IMR-90 (cell line): Measurements from ENCODE around the gene PLAC9. TPM values are rescaled to one million over a fixed set of nuclear protein-coding genes. Genes with fewer than 3 reads are reported as not detected.

Experiments used
- ATAC-seq: fragments of 200-7000 bp; cut with Tn5 transposase; 2 replicates; pipeline ENCODE4 v1.9.1; 2020; ENCODE audit warnings: low read depth, mild to moderate bottlenecking, moderate library complexity
- BruUV-seq: library from RNA; stranded (reverse); fragments of 400-500 nt; replicated peaks from 2 replicates; lab custom pipeline; 2021; lab: Mats Ljungman, UMichigan
- CTCF ChIA-PET: fragments of 300-600 bp; formaldehyde crosslinking; extraction: SDS; loops from one replicate; lab custom pipeline; 2021; ENCODE audit warnings: antibody characterized with exemption; lab: Yijun Ruan, JAX
- POLR2A ChIA-PET: fragments of 300-600 bp; sonication (Branson Sonifier 250); formaldehyde crosslinking; loops from one replicate; lab custom pipeline; 2022; ENCODE audit warnings: antibody characterized with exemption; ENCODE audit not compliant: unreplicated experiment; lab: Charles Lee
- DNase-seq: peaks from one replicate; pipeline ENCODE4 v3.0.0; 2013
- H2AFZ ChIP-seq: replicated peaks from 2 replicates; pipeline ENCODE3; 2013; ENCODE audit warnings: low read length, mild to moderate bottlenecking; ENCODE audit not compliant: poor library complexity
- H2AK5ac ChIP-seq: 2 replicates; pipeline ENCODE4 v1.6.1; 2013; ENCODE audit warnings: low read depth, low read length, inconsistent platforms
- H2AK9ac ChIP-seq: replicated peaks from 2 replicates; pipeline ENCODE3; 2013; ENCODE audit warnings: mild to moderate bottlenecking, low read depth, low read length, moderate library complexity; ENCODE audit not compliant: poor library complexity
- H2BK120ac ChIP-seq: 2 replicates; pipeline ENCODE4 v1.6.1; 2013; ENCODE audit warnings: low read depth, low read length, inconsistent platforms
- H2BK15ac ChIP-seq: 3 replicates; pipeline ENCODE4 v1.6.1; 2013; ENCODE audit warnings: low read depth, low read length, inconsistent platforms
- H2BK20ac ChIP-seq: 2 replicates; pipeline ENCODE4 v1.6.1; 2013; ENCODE audit warnings: low read depth, mild to moderate bottlenecking, inconsistent platforms, low read length, moderate library complexity
- H2BK5ac ChIP-seq: 2 replicates; pipeline ENCODE4 v1.6.1; 2013; ENCODE audit warnings: mild to moderate bottlenecking, low read depth, low read length, inconsistent platforms; ENCODE audit not compliant: poor library complexity, severe bottlenecking
- H3K14ac ChIP-seq: replicated peaks from 2 replicates; pipeline ENCODE4 v1.6.1; 2013; ENCODE audit warnings: low read depth, low read length, inconsistent platforms
- H3K18ac ChIP-seq: 2 replicates; pipeline ENCODE4 v1.6.1; 2013; ENCODE audit warnings: low read depth, low read length, control low read depth
- H3K23ac ChIP-seq: 2 replicates; pipeline ENCODE4 v1.6.1; 2013; ENCODE audit warnings: low read depth, low read length, inconsistent platforms
- H3K27ac ChIP-seq: 2 replicates; pipeline ENCODE4 v1.5.1; 2013; ENCODE audit warnings: mild to moderate bottlenecking, control low read depth, low read length; ENCODE audit not compliant: insufficient read depth
- H3K27me3 ChIP-seq: 2 replicates; pipeline ENCODE4 v1.6.1; 2013; ENCODE audit warnings: low read length; ENCODE audit not compliant: control insufficient read depth, insufficient read depth
- H3K36me3 ChIP-seq: 2 replicates; pipeline ENCODE4 v1.6.1; 2013; ENCODE audit warnings: low read length, mixed read lengths; ENCODE audit not compliant: control insufficient read depth, insufficient read depth
- H3K4ac ChIP-seq: 2 replicates; pipeline ENCODE4 v1.6.1; 2013; ENCODE audit warnings: low read depth, low read length, inconsistent platforms
- H3K4me1 ChIP-seq: 2 replicates; pipeline ENCODE4 v1.6.1; 2013; ENCODE audit warnings: low read length, mixed read lengths; ENCODE audit not compliant: control insufficient read depth, insufficient read depth
- H3K4me2 ChIP-seq: 2 replicates; pipeline ENCODE4 v1.6.1; 2013; ENCODE audit warnings: low read depth, mild to moderate bottlenecking, control low read depth, low read length, moderate library complexity
- H3K4me3 ChIP-seq: 2 replicates; pipeline ENCODE4 v1.5.1; 2013; ENCODE audit warnings: low read depth, mild to moderate bottlenecking, control low read depth, low read length, moderate library complexity; ENCODE audit not compliant: insufficient read depth
- H3K56ac ChIP-seq: 2 replicates; pipeline ENCODE4 v1.6.1; 2013; ENCODE audit warnings: low read length, inconsistent platforms; ENCODE audit not compliant: insufficient read depth; ENCODE audit errors: extremely low read depth
- H3K79me1 ChIP-seq, 2 experiments: 2 replicates each; pipeline ENCODE4 v1.6.1; 2013; ENCODE audit warnings: low read length in 2 of 2, inconsistent platforms in 1 of 2, low read depth in 1 of 2
- H3K9ac ChIP-seq: 2 replicates; pipeline ENCODE4 v1.6.1; 2013; ENCODE audit warnings: low read depth, low read length, control low read depth
- H3K9me1 ChIP-seq: 2 replicates; pipeline ENCODE4 v1.6.1; 2013; ENCODE audit warnings: low read length, inconsistent platforms; ENCODE audit not compliant: insufficient read depth
- H3K9me3 ChIP-seq: 2 replicates; pipeline ENCODE4 v1.6.1; 2013; ENCODE audit warnings: low read length; ENCODE audit not compliant: control insufficient read depth, insufficient read depth
- H4K20me1 ChIP-seq: 2 replicates; pipeline ENCODE4 v1.6.1; 2013; ENCODE audit warnings: low read length, inconsistent platforms; ENCODE audit not compliant: insufficient read depth
- H4K5ac ChIP-seq: 2 replicates; pipeline ENCODE4 v1.6.1; 2013; ENCODE audit warnings: mild to moderate bottlenecking, low read depth, low read length, control low read depth
- H4K8ac ChIP-seq, 2 experiments: 2 replicates each; pipeline ENCODE4 v1.6.1; 2013; ENCODE audit warnings: low read depth in 2 of 2, low read length in 2 of 2, control low read depth in 1 of 2, inconsistent platforms in 1 of 2
- H4K91ac ChIP-seq: 2 replicates; pipeline ENCODE4 v1.6.1; 2013; ENCODE audit warnings: low read depth, low read length, inconsistent platforms; ENCODE audit not compliant: insufficient read depth
- BHLHE40 ChIP-seq: fragments of 150-350 bp; IDR thresholded peaks from 2 replicates; pipeline ENCODE4 v1.6.1; 2016; ENCODE audit warnings: mild to moderate bottlenecking, low read depth, low read length
- CEBPB ChIP-seq: IDR thresholded peaks from 2 replicates; pipeline ENCODE4 v1.6.1; 2012; ENCODE audit warnings: low read depth, low read length, improper control_type of control experiment
- CHD1 ChIP-seq: IDR thresholded peaks from 2 replicates; pipeline ENCODE4 v1.6.1; 2012; ENCODE audit warnings: low read depth, low read length, improper control_type of control experiment
- CTCF ChIP-seq: conservative IDR thresholded peaks from 2 replicates; pipeline ENCODE4 v1.5.1; 2012; ENCODE audit warnings: mild to moderate bottlenecking, low read depth, low read length, improper control_type of control experiment
- ELK1 ChIP-seq: fragments of 150-350 bp; IDR thresholded peaks from 2 replicates; pipeline ENCODE4 v1.6.1; 2016; ENCODE audit warnings: low read depth, mild to moderate bottlenecking, low read length, moderate library complexity, borderline replicate concordance
- FOS ChIP-seq: fragments of 150-350 bp; IDR thresholded peaks from 2 replicates; pipeline ENCODE4 v1.6.1; 2016; ENCODE audit warnings: low read depth, low read length
- MAFK ChIP-seq: IDR thresholded peaks from 2 replicates; pipeline ENCODE4 v1.6.1; 2012; ENCODE audit warnings: low read depth, low read length, improper control_type of control experiment
- MAZ ChIP-seq: IDR thresholded peaks from 2 replicates; pipeline ENCODE4 v1.6.1; 2012; ENCODE audit warnings: low read depth, mild to moderate bottlenecking, low read length, improper control_type of control experiment, moderate library complexity, borderline replicate concordance
- MXI1 ChIP-seq: IDR thresholded peaks from 2 replicates; pipeline ENCODE4 v1.6.1; 2012; ENCODE audit warnings: low read depth, mild to moderate bottlenecking, low read length, moderate library complexity, borderline replicate concordance
- NFE2L2 ChIP-seq: fragments of 150-350 bp; IDR thresholded peaks from 2 replicates; pipeline ENCODE4 v1.6.1; 2016; ENCODE audit warnings: low read depth, mild to moderate bottlenecking, low read length
- POLR2A ChIP-seq: IDR thresholded peaks from 2 replicates; pipeline ENCODE4 v1.6.1; 2012; ENCODE audit warnings: mild to moderate bottlenecking, low read depth, low read length
- RAD21 ChIP-seq: IDR thresholded peaks from 2 replicates; pipeline ENCODE4 v1.6.1; 2012; ENCODE audit warnings: low read length, improper control_type of control experiment
- RCOR1 ChIP-seq: IDR thresholded peaks from 2 replicates; pipeline ENCODE4 v1.6.1; 2012; ENCODE audit warnings: mild to moderate bottlenecking, low read length, improper control_type of control experiment; ENCODE audit not compliant: insufficient replicate concordance
- RFX5 ChIP-seq: IDR thresholded peaks from 2 replicates; pipeline ENCODE4 v1.8.0; 2012; ENCODE audit warnings: low read depth, mild to moderate bottlenecking, low read length, moderate library complexity
- SMC3 ChIP-seq: fragments of 150-350 bp; IDR thresholded peaks from 2 replicates; pipeline ENCODE4 v1.6.1; 2016; ENCODE audit warnings: low read depth, mild to moderate bottlenecking, antibody characterized with exemption, low read length, moderate library complexity
- USF2 ChIP-seq: fragments of 150-350 bp; IDR thresholded peaks from 2 replicates; pipeline ENCODE4 v1.6.1; 2017; ENCODE audit warnings: mild to moderate bottlenecking, antibody characterized with exemption, low read length, low read depth
- WGBS, 2 experiments: methylation state at CpG; one replicate each; pipeline versions ENCODE4 v1.1.5 to v1.1.7; 2013; ENCODE audit warnings: missing lambda C conversion rate in 2 of 2; ENCODE audit not compliant: insufficient read length in 1 of 2; ENCODE audit errors: extremely low coverage in 2 of 2; 5-methylcytosine and 5-hydroxymethylcytosine counted together
- dilution Hi-C: fragments of 300-500 bp; cut with HindIII; formaldehyde crosslinking; loops from one replicate; pipeline ENCODE4 v1.14.3; 2018; ENCODE audit warnings: low sequenced_read_pairs; ENCODE audit not compliant: unreplicated experiment
- in situ Hi-C: fragments of 300-500 bp; cut with MboI; formaldehyde crosslinking; loops from 3 replicates; pipeline ENCODE4 v1.14.3; 2019; ENCODE audit warnings: low sequenced_read_pairs, inconsistent platforms, mixed read lengths
- intact Hi-C: fragments of 100-400 bp; cut with micrococcal nuclease; formaldehyde crosslinking; loops from 2 replicates; pipeline ENCODE4 v1.10.0; 2022
- polyA plus RNA-seq, 3 experiments: library from polyadenylated mRNA; depleted of rRNA; stranded (reverse); fragments of >200 nt; gene quantifications; 2 replicates each; pipeline ENCODE4 v1.2.3, GENCODE V29; 2012; ENCODE audit warnings: low replicate concordance in 1 of 3
- total RNA-seq: library from RNA; depleted of rRNA; stranded (reverse); fragments of >200 nt; gene quantifications from 2 replicates; pipeline ENCODE4 v1.2.3, GENCODE V29; 2012

Gene PLAC9
- total and polyA plus RNA-seq, 2 of the 4 experiments (the other 2 are of a cell fraction), result 1.6 to 12.2 TPM

- H2AK9ac ChIP-seq, result no peak overlapping the region
- H3K27ac ChIP-seq, result no peak overlapping the region
- no peak overlapping the region for H2AK5ac ChIP-seq
- H2BK20ac ChIP-seq, result no peak overlapping the region
- no peaks in the 10 kb centered on the region for H3K79me1 ChIP-seq
- POLR2A ChIA-PET, result interaction anchor here (0.5 kb wide), 1 partner anchor 45 kb away, joined by 3 read pairs; no protein-coding TSS in a partner anchor
- no peak overlapping the region for H4K91ac ChIP-seq
- BruUV-seq, result no TSS peak
- H4K5ac ChIP-seq, result no peak overlapping the region
- no CpG with 5 or more reads among the region's 2 CpGs for WGBS, 2 experiments
- H3K9me3 ChIP-seq, result no peaks in the 10 kb centered on the region
- H4K20me1 ChIP-seq, result no peaks in the 10 kb centered on the region
- H3K23ac ChIP-seq, result no peak overlapping the region
- H2AFZ ChIP-seq, result no peak overlapping the region
- no peak overlapping the region for H4K8ac ChIP-seq
- intact Hi-C loops (no loop called here), in situ Hi-C loops (no loop called here), dilution Hi-C loops (no loop called here)
- no peaks in the 10 kb centered on the region for H3K36me3 ChIP-seq
- H2BK15ac ChIP-seq, result no peak overlapping the region
- no peak overlapping the region for H3K4me2 ChIP-seq
- H3K9ac ChIP-seq, result no peak overlapping the region
- TF ChIP-seq NFE2L2, result no peak
- no peak for TF ChIP-seq CHD1
- no peak for TF ChIP-seq ELK1
- no peak for TF ChIP-seq FOS
- no peak for TF ChIP-seq CTCF
- TF ChIP-seq MAFK, result no peak
- TF ChIP-seq POLR2A, result no peak
- no peak for TF ChIP-seq RAD21
- no peak for TF ChIP-seq RFX5
- no peak for TF ChIP-seq SMC3
- TF ChIP-seq MAZ, result no peak
- TF ChIP-seq BHLHE40, result no peak
- TF ChIP-seq RCOR1, result no peak
- TF ChIP-seq MXI1, result no peak
- TF ChIP-seq USF2, result no peak
- no peak for TF ChIP-seq CEBPB
- no peaks in the 10 kb centered on the region for H3K9me1 ChIP-seq
- no peak overlapping the region for H3K14ac ChIP-seq
- no peak overlapping the region for H2BK5ac ChIP-seq
- CTCF ChIA-PET, result no interaction called here
- H3K27me3 ChIP-seq, result no peaks in the 10 kb centered on the region
- H2BK120ac ChIP-seq, result no peak overlapping the region
- H3K56ac ChIP-seq, result no peak overlapping the region
- H3K18ac ChIP-seq, result no peak overlapping the region
- H3K4me3 ChIP-seq, result no peak overlapping the region
- H3K4ac ChIP-seq, result no peak overlapping the region
- H3K4me1 ChIP-seq, result no peaks in the 10 kb centered on the region
- DNase-seq (no peak), ATAC-seq (no peak)
These were observed 38.3 kb upstream of the PLAC9 start for GRCh38 chr10:80094231-80094630.
